SU-DHL-6 (cell line): ENCODE measurements around the gene FERD3L.

Experiments
- H2AFZ ChIP-seq: fragments of 200-600 bp; sonication (generic); 2 replicates; pipeline ENCODE4 v1.6.1; 2014; ENCODE audit warnings: low read depth, mild to moderate bottlenecking, moderate library complexity, mixed read lengths, antibody characterized with exemption, low read length; ENCODE audit not compliant: severe bottlenecking
- H3F3A ChIP-seq: fragments of 200-600 bp; shearing (Covaris generic); 2 replicates; pipeline ENCODE4 v1.6.0; 2016; ENCODE audit warnings: antibody characterized with exemption, mild to moderate bottlenecking; ENCODE audit not compliant: insufficient read depth
- H3K27ac ChIP-seq: fragments of 200-600 bp; sonication (generic); 2 replicates; pipeline ENCODE4 v1.5.1; 2016; ENCODE audit warnings: low read depth, mild to moderate bottlenecking, low read length, moderate library complexity, mixed read lengths
- H3K27me3 ChIP-seq: fragments of 200-600 bp; sonication (generic), shearing (Covaris generic); 2 replicates; pipeline ENCODE4 v1.6.0; 2014; ENCODE audit warnings: mild to moderate bottlenecking, low read length
- H3K36me3 ChIP-seq: fragments of 200-600 bp; sonication (generic); 2 replicates; pipeline ENCODE4 v1.6.1; 2014; ENCODE audit warnings: mild to moderate bottlenecking, low read length, mixed read lengths
- H3K4me2 ChIP-seq: fragments of 300-600, 200-600 bp; shearing (Covaris generic), sonication (generic); 2 replicates; pipeline ENCODE4 v1.6.0; 2014; ENCODE audit warnings: low read length, low read depth, mild to moderate bottlenecking; ENCODE audit not compliant: poor library complexity, severe bottlenecking
- H3K4me3 ChIP-seq: fragments of 200-600 bp; sonication (generic); 2 replicates; pipeline ENCODE4 v1.5.1; 2014; ENCODE audit warnings: antibody characterized with exemption, low read length, mild to moderate bottlenecking, mixed read lengths; ENCODE audit not compliant: insufficient read depth, poor library complexity, severe bottlenecking
- H3K79me2 ChIP-seq: fragments of 200-600 bp; sonication (generic); 2 replicates; pipeline ENCODE4 v1.6.1; 2014; ENCODE audit warnings: mild to moderate bottlenecking, low read length, moderate library complexity; ENCODE audit not compliant: insufficient read depth
- H3K9ac ChIP-seq: fragments of 200-600 bp; sonication (generic); 2 replicates; pipeline ENCODE4 v1.7.0; 2014; ENCODE audit warnings: mild to moderate bottlenecking, low read length
- H3K9me2 ChIP-seq: fragments of 200-600 bp; sonication (generic); replicated peaks from 2 replicates; pipeline ENCODE4 v1.6.1; 2014; ENCODE audit warnings: low read length; ENCODE audit not compliant: insufficient read depth
- H3K9me3 ChIP-seq: fragments of 200-600 bp; sonication (generic); 2 replicates; pipeline ENCODE4 v1.6.1; 2014; ENCODE audit warnings: low read length, mixed read lengths; ENCODE audit not compliant: insufficient read depth
- H4K20me1 ChIP-seq: fragments of 200-600 bp; sonication (generic); 2 replicates; pipeline ENCODE4 v1.6.1; 2014; ENCODE audit warnings: low read depth, mild to moderate bottlenecking, antibody characterized with exemption, low read length, moderate library complexity, mixed read lengths
- CTCF ChIP-seq: fragments of 200-600 bp; sonication (generic); IDR thresholded peaks from one replicate; pipeline ENCODE4 v1.5.1; 2017; ENCODE audit warnings: antibody characterized with exemption, mild to moderate bottlenecking, low read length, moderate library complexity; ENCODE audit not compliant: insufficient read depth, poor library complexity, severe bottlenecking
- EZH2phosphoT487 ChIP-seq: fragments of 200-600 bp; sonication (generic), shearing (Covaris generic); conservative IDR thresholded peaks from 2 replicates; pipeline ENCODE4 v1.6.1; 2018; ENCODE audit warnings: mild to moderate bottlenecking, antibody characterized with exemption, low read length, moderate library complexity, mixed read lengths

FERD3L gene

GRCh38 chr7:19107081-19107355, 38.2 kb downstream of the FERD3L start:
- Histone ChIP-seq H3K4me3 (no peak overlapping the region), H3K27ac (no peak overlapping the region), H3F3A (no peaks in the 10 kb centered on the region), H3K36me3 (no peaks in the 10 kb centered on the region), H3K9me2 (no peaks in the 10 kb centered on the region), H4K20me1 (no peaks in the 10 kb centered on the region), H2AFZ (no peak overlapping the region), H3K4me2 (no peak overlapping the region), H3K9me3 (no peaks in the 10 kb centered on the region), H3K79me2 (no peaks in the 10 kb centered on the region), H3K27me3 (no peaks in the 10 kb centered on the region), H3K9ac (no peak overlapping the region)
- TF ChIP-seq EZH2phosphoT487 (no peak), CTCF (no peak)

DNA sequence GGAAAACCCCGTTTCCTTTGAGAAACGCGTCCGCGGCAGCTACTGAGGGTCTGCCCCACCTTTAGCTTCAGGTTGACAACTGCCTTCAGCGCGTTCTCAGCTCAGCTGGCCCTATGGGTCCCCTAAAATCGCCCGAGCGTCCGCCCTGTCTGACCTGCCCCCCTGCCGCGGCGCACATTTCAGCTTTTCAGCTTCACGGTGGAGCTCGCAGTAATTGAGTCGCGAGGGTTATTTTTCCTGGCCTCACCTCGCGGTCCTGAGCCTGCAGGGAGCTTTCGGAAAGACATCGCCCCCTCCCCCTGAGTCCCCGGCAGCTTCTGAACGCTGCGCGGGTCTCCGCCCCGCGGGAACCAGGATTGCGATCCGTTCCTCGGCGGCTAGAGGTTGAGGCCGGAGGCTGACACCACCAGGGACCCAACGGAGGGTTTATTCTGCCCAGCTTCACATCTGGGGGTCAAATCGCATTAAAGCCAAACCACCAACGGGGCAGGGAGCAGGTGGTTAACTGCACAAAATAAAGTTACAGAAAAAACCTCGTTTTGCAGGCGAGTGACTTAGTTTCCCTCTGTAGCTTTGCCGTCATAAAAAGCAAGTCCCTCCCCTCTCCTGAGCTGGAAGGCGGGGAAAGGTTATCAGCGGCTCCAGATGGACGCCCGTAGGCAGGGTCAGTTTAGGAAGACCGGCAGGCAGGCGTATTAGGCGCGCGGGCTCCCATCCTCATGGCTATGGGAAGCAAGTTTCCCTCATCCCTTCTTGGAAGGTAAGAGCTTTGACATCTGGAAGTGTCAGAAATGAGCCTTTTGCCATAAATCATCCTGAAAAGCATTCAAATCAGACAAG, 38.8 kb downstream of the FERD3L start:
- H3K27me3 ChIP-seq, result no peaks in the 10 kb centered on the region
- H4K20me1 ChIP-seq, result no peaks in the 10 kb centered on the region
- H2AFZ ChIP-seq, result no peak overlapping the region
- no peaks in the 10 kb centered on the region for H3K79me2 ChIP-seq
- no peaks in the 10 kb centered on the region for H3K36me3 ChIP-seq
- H3K9ac ChIP-seq, result no peak overlapping the region
- H3K4me2 ChIP-seq, result no peak overlapping the region
- H3K9me3 ChIP-seq, result no peaks in the 10 kb centered on the region
- no peak overlapping the region for H3K4me3 ChIP-seq
- no peak overlapping the region for H3K27ac ChIP-seq
- H3K9me2 ChIP-seq, result no peaks in the 10 kb centered on the region
- H3F3A ChIP-seq, result no peaks in the 10 kb centered on the region
- TF ChIP-seq EZH2phosphoT487, result no peak
- TF ChIP-seq CTCF, result no peak

- no peak overlapping the region for H2AFZ ChIP-seq
- no peaks in the 10 kb centered on the region for H3K27me3 ChIP-seq
- TF ChIP-seq EZH2phosphoT487 (no peak), CTCF (no peak)
- H3K79me2 ChIP-seq, result no peaks in the 10 kb centered on the region
- H3K9ac ChIP-seq, result no peak overlapping the region
- H3K9me3 ChIP-seq, result no peaks in the 10 kb centered on the region
- no peaks in the 10 kb centered on the region for H4K20me1 ChIP-seq
- H3K4me2 ChIP-seq, result no peak overlapping the region
- H3K9me2 ChIP-seq, result no peaks in the 10 kb centered on the region
- H3F3A ChIP-seq, result no peaks in the 10 kb centered on the region
- H3K36me3 ChIP-seq, result no peaks in the 10 kb centered on the region
- no peak overlapping the region for H3K27ac ChIP-seq
- H3K4me3 ChIP-seq, result no peak overlapping the region
These were observed 39.7 kb downstream of the FERD3L start for GRCh38 chr7:19105546-19105945.
